K562 (cell line): ENCODE results near the gene LY6G5B. TPM values are rescaled to one million over a fixed set of nuclear protein-coding genes. Genes with fewer than 3 reads are reported as not detected.

Experiments used
- AFF4 ChIP-seq: sonication (generic); formaldehyde crosslinking; IDR thresholded peaks from 2 replicates; pipeline ENCODE4 v1.8.0; 2023; ENCODE audit warnings: mild to moderate bottlenecking, missing genetic modification reagents
- ATF2 ChIP-seq: sonication (generic); formaldehyde crosslinking; IDR thresholded peaks from 2 replicates; pipeline ENCODE4 v1.8.1; 2022; ENCODE audit warnings: missing genetic modification reagents
- CREM ChIP-seq: IDR thresholded peaks from 2 replicates; pipeline ENCODE4 v1.6.1; 2014; ENCODE audit warnings: antibody characterized with exemption, low read depth
- ETS2 ChIP-seq: IDR thresholded peaks from 2 replicates; pipeline ENCODE4 v1.6.1; 2016; ENCODE audit warnings: borderline replicate concordance, missing genetic modification characterization, mild to moderate bottlenecking, moderate library complexity, missing compliant biosample characterization; ENCODE audit not compliant: poor library complexity, severe bottlenecking
- GTF3C2 ChIP-seq: IDR thresholded peaks from 3 replicates; pipeline ENCODE4 v1.6.1; 2011; ENCODE audit warnings: borderline replicate concordance, mild to moderate bottlenecking, moderate library complexity; ENCODE audit not compliant: insufficient read length; ENCODE audit errors: extremely low read depth
- HMG20A ChIP-seq: fragments of 450-650 bp; formaldehyde crosslinking; conservative IDR thresholded peaks from 2 replicates; pipeline ENCODE4 v1.4.0; 2020; ENCODE audit warnings: mild to moderate bottlenecking, mixed read lengths
- MYC ChIP-seq, 2 experiments: fragments of 250-450 bp in 1 of 2; sonication (Bioruptor Pico) in 1 of 2; IDR thresholded peaks; 2 replicates each; pipeline versions ENCODE4 v1.5.1 to v1.6.1; 2012 to 2021; ENCODE audit warnings: low read depth in 2 of 2, borderline replicate concordance in 1 of 2, improper control_type of control experiment in 1 of 2, low read length in 1 of 2, mild to moderate bottlenecking in 1 of 2, moderate library complexity in 1 of 2
- NFATC3 ChIP-seq: fragments of 450-650 bp; IDR thresholded peaks from 2 replicates; pipeline ENCODE4 v1.6.1; 2017; ENCODE audit warnings: mild to moderate bottlenecking
- PTBP1 ChIP-seq: fragments of 200-400 bp; formaldehyde crosslinking; IDR thresholded peaks from 2 replicates; pipeline ENCODE4 v1.6.1; 2017; ENCODE audit warnings: low read depth, low read length
- TSC22D4 ChIP-seq: fragments of 450-650 bp; IDR thresholded peaks from 2 replicates; pipeline ENCODE4 v1.6.1; 2016; ENCODE audit warnings: missing genetic modification characterization, missing biosample characterization, control low read depth
- VEZF1 ChIP-seq: fragments of 200-800 bp; sonication (Bioruptor generic); IDR thresholded peaks from 2 replicates; pipeline ENCODE4 v1.6.1; 2017; ENCODE audit warnings: missing genetic modification characterization, missing compliant biosample characterization
- ZBTB26 ChIP-seq: fragments of 450-650 bp; formaldehyde crosslinking; IDR thresholded peaks from 2 replicates; pipeline ENCODE4 v1.4.0; 2022; ENCODE audit warnings: missing genetic modification characterization
- ZNF511 ChIP-seq: sonication (generic); formaldehyde crosslinking; IDR thresholded peaks from 2 replicates; pipeline ENCODE4 v1.8.0; 2022; ENCODE audit warnings: mild to moderate bottlenecking, missing genetic modification reagents
- polyA plus RNA-seq, 8 experiments: library from polyadenylated mRNA; depleted of rRNA in 4 of 8; stranded (reverse) in 5 of 8; unstranded in 3 of 8; fragments of >200 nt; fragmentation: Nextera tagmentation in 2 of 8; fragmentation: Illumina TruSeq in 1 of 8; extraction: Ambion mirVana in 2 of 8; extraction: Trizol in 1 of 8; gene quantifications; 2 replicates each; pipeline versions ENCODE4 v1.2.1 to v1.2.3, GENCODE V29; 2011 to 2014; ENCODE audit warnings: inconsistent platforms in 1 of 8, missing spikeins in 1 of 8
- total RNA-seq, 7 experiments: library from RNA; depleted of rRNA in 6 of 7; stranded (reverse); fragments of >200 nt in 6 of 7; fragmentation: Illumina TruSeq in 2 of 7; extraction: Trizol in 2 of 7; gene quantifications; 2 replicates each; pipeline versions ENCODE4 v1.2.1 to v1.2.3, GENCODE V29; 2011 to 2021; ENCODE audit warnings: low replicate concordance in 1 of 7

The LY6G5B gene
- total and polyA plus RNA-seq, 9 of the 15 experiments (the other 6 are each of a cell fraction or from before 2014, with no cell fraction given): 6.0 to 27.0 (median 7.5) TPM

DNA sequence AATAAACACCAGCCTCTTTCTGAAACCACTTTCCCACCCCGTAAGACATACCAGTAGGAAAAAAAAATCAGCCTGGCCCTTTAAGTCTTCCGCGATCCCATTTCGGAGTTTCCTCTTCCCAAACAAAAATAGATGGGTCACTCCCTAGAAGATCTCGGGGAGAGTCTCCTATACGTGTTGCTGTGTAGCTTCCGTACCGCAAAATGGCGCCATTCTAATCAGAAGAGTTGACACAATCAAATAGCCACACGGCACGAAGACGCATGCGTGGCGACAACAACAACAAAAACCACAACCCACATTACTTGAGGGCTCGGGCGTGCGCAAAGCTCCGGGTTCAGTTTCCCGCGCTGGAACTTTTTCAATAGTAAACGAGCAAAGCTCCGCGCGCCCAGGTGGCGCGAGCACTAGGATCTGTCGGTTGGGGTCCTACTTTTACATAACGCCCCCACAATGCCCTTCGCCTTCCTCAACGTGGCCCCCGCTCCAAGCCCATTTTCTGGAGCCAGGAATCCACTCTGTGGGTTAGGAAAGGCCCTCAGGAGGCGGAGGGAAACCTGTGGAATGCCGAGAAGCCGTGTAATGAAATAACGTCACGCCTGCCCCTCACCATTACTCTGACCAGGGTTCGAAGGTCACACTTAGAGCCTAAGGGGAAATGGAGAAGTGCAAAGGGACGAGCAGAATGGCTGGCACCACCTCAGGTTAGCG lies 4.8 kb upstream of the LY6G5B start, which contains the start of gene GPANK1 (continued):
- TF ChIP-seq ZNF511 (CRISPR knock-in tag) (peak; percentile 95), GTF3C2 (no peak), ATF2 (CRISPR knock-in tag) (no peak), AFF4 (CRISPR knock-in tag) (peak; percentile 99), TSC22D4 (no peak), ETS2 (tag) (peak; percentile 21), NFATC3 (peak; percentile 57; the same call in 1 of the 2 replicates), VEZF1 (no peak), HMG20A (CRISPR knock-in tag) (no peak), PTBP1 (no peak), CREM (no peak), ZBTB26 (CRISPR knock-in tag) (peak; percentile 70; the same call in 1 of the 2 replicates), MYC (IDR thresholded peaks at IDR 0.05; ENCODE audit: low read depth, low read length) (peak; percentile 94), MYC (CRISPR knock-in tag; IDR thresholded peaks at IDR 0.05; ENCODE audit: borderline replicate concordance, low read depth) (peak; percentile 53; the same call in 1 of the 2 replicates)
